Gastrocnemius medialis (tissue), 4 donors: ENCODE measurements around the gene CD63. TPM values are rescaled to one million over a fixed set of nuclear protein-coding genes. Genes with fewer than 3 reads are reported as not detected.
A peak's percentile ranks its signal among the peaks of the same experiment; 100 is the strongest.

ENCODE experiments used
- ATAC-seq, 2 donors: fragments of 150-250 bp; one replicate each; pipeline ENCODE4 v1.9.1; 2016
- DNase-seq, 2 donors: peaks; one replicate each; pipeline ENCODE4 v3.0.0-alpha.2; 2019
- H3K27ac ChIP-seq, 4 donors: fragments of 200-600 bp; sonication (generic); 1 replicate in 1 of 4; 2 replicates in 3 of 4; pipeline ENCODE4 v1.5.1; 2016 to 2018; ENCODE audit warnings: mild to moderate bottlenecking in 2 of 4, moderate library complexity in 1 of 4
- H3K27me3 ChIP-seq, 3 donors: fragments of 200-600 bp; sonication (generic) in 2 of 3; 1 replicate in 1 of 3; 2 replicates in 2 of 3; pipeline versions ENCODE4 v1.5.1 to v1.6.0; 2016 to 2019; ENCODE audit warnings: mild to moderate bottlenecking in 1 of 3, moderate library complexity in 1 of 3
- H3K36me3 ChIP-seq, 2 donors: fragments of 200-600 bp; sonication (generic) in 1 of 2; one replicate each; pipeline ENCODE4 v1.5.1; 2017 to 2018
- H3K4me1 ChIP-seq, 2 donors: fragments of 200-600 bp; sonication (generic) in 1 of 2; one replicate each; pipeline ENCODE4 v1.5.1; 2016 to 2017; ENCODE audit warnings: mild to moderate bottlenecking in 2 of 2
- H3K4me3 ChIP-seq, 4 donors: fragments of 200-600 bp; sonication (generic) in 3 of 4; 1 replicate in 1 of 4; 2 replicates in 3 of 4; pipeline ENCODE4 v1.5.1; 2016 to 2019; ENCODE audit warnings: mild to moderate bottlenecking in 2 of 4
- H3K9me3 ChIP-seq, 3 donors: fragments of 200-600 bp; sonication (generic) in 2 of 3; 1 replicate in 1 of 3; 2 replicates in 2 of 3; pipeline ENCODE4 v1.5.1; 2016 to 2019
- CTCF ChIP-seq, 5 experiments: fragments of 450-650 bp in 3 of 5; fragments of 200-600 bp in 2 of 5; sonication (generic) in 2 of 5; IDR thresholded peaks in 4 of 5; conservative IDR thresholded peaks in 1 of 5; 1 replicate in 4 of 5; 2 replicates in 1 of 5; pipeline ENCODE4 v1.5.1; 2016 to 2019; ENCODE audit warnings: antibody characterized with exemption in 5 of 5, mild to moderate bottlenecking in 3 of 5, moderate library complexity in 3 of 5
- POLR2A ChIP-seq, 2 donors: fragments of 450-650 bp; IDR thresholded peaks; one replicate each; pipeline ENCODE4 v1.6.1; 2017; ENCODE audit warnings: antibody characterized with exemption in 2 of 2, mild to moderate bottlenecking in 2 of 2, moderate library complexity in 2 of 2
- in situ Hi-C, 4 donors: fragments of 200-750 bp; cut with MboI; loops; one replicate each; pipeline versions ENCODE4 v1.15.0 to v1.8.0; 2017; ENCODE audit warnings: low sequenced_read_pairs in 4 of 4
- intact Hi-C: fragments of 100-400 bp; cut with DNase I; formaldehyde crosslinking; loops from one replicate; pipeline ENCODE4 v1.15.1; 2023; ENCODE audit warnings: low total_unique reads
- total RNA-seq, 4 donors: library from RNA; depleted of rRNA; stranded (reverse); fragments of >200 nt; gene quantifications; one replicate each; pipeline versions ENCODE4 v1.1.0 to v1.2.3, GENCODE V29; 2016

Gene CD63
- total RNA-seq, 4 donors from 2014 or later = 423 to 1,107 (median 634) TPM

- DNase-seq (no peak), ATAC-seq (no peak)
- in situ Hi-C loops (no loop called here), intact Hi-C loops (no loop called here)
- no peak overlapping the region for H3K27ac ChIP-seq
- TF ChIP-seq CTCF (IDR thresholded peaks at IDR 0.05 in 4 of 5, conservative IDR thresholded peaks at IDR 0.05 in 1 of 5) (no peak), POLR2A (IDR thresholded peaks at IDR 0.05) (no peak)
- H3K4me3 ChIP-seq = no peak overlapping the region
- peaks cover 2 to 73% of the 10 kb centered on the region in 2 donors for H3K36me3 ChIP-seq
- H3K9me3 ChIP-seq = no peaks in the 10 kb centered on the region
- H3K27me3 ChIP-seq = no peaks in the 10 kb centered on the region
- no peaks in the 10 kb centered on the region for H3K4me1 ChIP-seq
Observed at GRCh38 chr12:55755246-55755645, 26.4 kb upstream of the CD63 start.

- Histone ChIP-seq H3K36me3 (peaks cover 0 to 24% of the 10 kb centered on the region in 2 donors), H3K4me3 (no peak overlapping the region), H3K27ac (no peak overlapping the region), H3K4me1 (peaks cover 7 to 14% of the 10 kb centered on the region in 2 donors), H3K9me3 (no peaks in the 10 kb centered on the region), H3K27me3 (peaks cover 0 to 4% (median 0%) of the 10 kb centered on the region in 3 donors)
- DNase-seq (no peak), ATAC-seq (no peak)
- in situ Hi-C loops (no loop called here), intact Hi-C loops (no loop called here)
- TF ChIP-seq POLR2A (IDR thresholded peaks at IDR 0.05) (no peak), CTCF (IDR thresholded peaks at IDR 0.05 in 4 of 5, conservative IDR thresholded peaks at IDR 0.05 in 1 of 5) (no peak)
Observed at GRCh38 chr12:55748230-55748993, 19.6 kb upstream of the CD63 start.

- in situ Hi-C loops = no loop called here
Observed at GRCh38 chr12:55746913-55747231, 18.1 kb upstream of the CD63 start.

GRCh38 chr12:55746174-55746912, 17.5 kb upstream of the CD63 start:
- peaks cover 7 to 15% of the 10 kb centered on the region in 2 donors for H3K4me1 ChIP-seq
- H3K9me3 ChIP-seq = no peaks in the 10 kb centered on the region
- H3K27me3 ChIP-seq = peaks cover 0 to 4% (median 0%) of the 10 kb centered on the region in 3 donors
- H3K27ac ChIP-seq = peak overlapping the region in 1 of 4 donors; percentile 34
- no peak for ATAC-seq
- in situ Hi-C loops = no loop called here
- H3K36me3 ChIP-seq = peaks cover 0 to 3% of the 10 kb centered on the region in 2 donors
- DNase-seq = no peak
- TF ChIP-seq CTCF (IDR thresholded peaks at IDR 0.05 in 4 of 5, conservative IDR thresholded peaks at IDR 0.05 in 1 of 5) = no peak
- TF ChIP-seq POLR2A (IDR thresholded peaks at IDR 0.05) = no peak
- H3K4me3 ChIP-seq = no peak overlapping the region
- intact Hi-C loops = no loop called here

More at GRCh38 chr12:55746913-55747231, 18.1 kb upstream of the CD63 start:
- ATAC-seq = no peak
- TF ChIP-seq CTCF (IDR thresholded peaks at IDR 0.05 in 4 of 5, conservative IDR thresholded peaks at IDR 0.05 in 1 of 5) (no peak), POLR2A (IDR thresholded peaks at IDR 0.05) (no peak)
- intact Hi-C loops = no loop called here
- no peak overlapping the region for H3K27ac ChIP-seq
- H3K27me3 ChIP-seq = peaks cover 0 to 4% (median 0%) of the 10 kb centered on the region in 3 donors
- H3K36me3 ChIP-seq = peaks cover 0 to 8% of the 10 kb centered on the region in 2 donors
- no peak overlapping the region for H3K4me3 ChIP-seq
- peaks cover 7 to 15% of the 10 kb centered on the region in 2 donors for H3K4me1 ChIP-seq
- DNase-seq = no peak
- no peaks in the 10 kb centered on the region for H3K9me3 ChIP-seq
